ENCODE data around the gene C11orf87.

GRCh38 chr11:109416601-109417000 lies 5.4 kb upstream of the C11orf87 start:
- TF ChIP-seq POLR2A (IDR thresholded peaks at IDR 0.05) (no peak), CTCF (IDR thresholded peaks at IDR 0.05) (no peak)

Measured in Peyer's patch (tissue), 4 donors.